DMS114 treated with DMSO at 0.1 percent for 48 hours (cell line): ENCODE results near the gene L3MBTL3.

Experiments used
- DNase-seq: peaks from one replicate; lab custom pipeline; 2025; ENCODE audit not compliant: unreplicated experiment; lab: John Stamatoyannopoulos, UW

The L3MBTL3 gene

DNA sequence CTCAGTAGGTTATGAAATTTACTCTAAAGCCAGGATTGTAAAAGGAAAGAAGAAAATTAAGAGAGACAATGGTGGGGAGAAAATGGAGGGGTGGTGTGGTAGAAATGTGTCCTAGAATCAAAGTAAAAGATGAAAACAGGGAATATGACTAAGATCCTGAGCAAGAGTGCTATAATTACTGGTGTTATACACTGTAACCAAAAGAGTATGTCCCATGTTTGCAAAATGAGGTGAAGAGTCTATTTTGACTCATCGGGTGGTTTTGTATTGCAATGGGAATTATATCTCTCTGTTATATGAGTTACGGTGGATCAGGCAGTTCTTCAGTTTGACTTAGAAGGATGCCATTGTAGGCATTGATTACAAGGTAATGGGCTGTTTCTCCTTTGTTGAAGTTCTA is 8.5 kb downstream of the L3MBTL3 start:
- DNase-seq, result no peak

DNA sequence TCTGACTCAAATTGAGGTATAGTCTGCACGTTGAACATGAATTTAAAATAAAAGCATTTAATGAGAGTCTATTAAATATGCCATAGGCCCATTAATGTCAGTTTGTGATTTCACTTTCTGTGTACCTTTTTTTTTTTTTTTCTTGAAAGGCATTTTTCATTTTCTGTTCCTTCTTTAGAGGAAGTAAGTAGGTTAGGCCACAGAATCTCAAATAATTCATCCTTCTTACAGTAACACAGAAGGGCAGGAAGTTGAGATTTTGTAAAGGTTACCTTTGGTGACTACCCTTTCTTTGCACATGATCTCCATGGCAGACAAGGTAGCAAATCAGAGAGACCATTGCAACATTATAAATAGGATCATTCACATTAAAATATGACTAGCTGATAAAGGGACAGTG is 9.6 kb downstream of the L3MBTL3 start:
- no peak for DNase-seq

DNA sequence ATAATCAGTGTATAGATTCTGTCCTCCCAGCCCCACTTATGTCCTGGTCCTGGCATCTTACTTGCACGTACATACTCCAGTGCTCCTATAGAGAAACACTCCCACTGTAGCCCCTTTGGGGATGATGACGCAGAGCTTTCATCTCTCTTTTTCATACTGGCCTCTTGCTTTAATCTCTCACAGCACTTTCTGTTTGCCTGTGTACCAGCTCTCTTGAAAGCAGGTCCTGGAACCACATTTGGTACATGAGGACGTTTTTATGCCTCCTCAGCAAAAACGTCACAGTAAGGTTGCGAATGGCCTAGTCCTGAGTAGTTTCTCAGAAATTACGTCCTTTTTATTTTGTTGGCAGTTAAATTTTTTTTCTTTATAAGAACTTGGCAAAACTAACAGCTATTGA is 10.8 kb downstream of the L3MBTL3 start:
- DNase-seq, result no peak

DNA sequence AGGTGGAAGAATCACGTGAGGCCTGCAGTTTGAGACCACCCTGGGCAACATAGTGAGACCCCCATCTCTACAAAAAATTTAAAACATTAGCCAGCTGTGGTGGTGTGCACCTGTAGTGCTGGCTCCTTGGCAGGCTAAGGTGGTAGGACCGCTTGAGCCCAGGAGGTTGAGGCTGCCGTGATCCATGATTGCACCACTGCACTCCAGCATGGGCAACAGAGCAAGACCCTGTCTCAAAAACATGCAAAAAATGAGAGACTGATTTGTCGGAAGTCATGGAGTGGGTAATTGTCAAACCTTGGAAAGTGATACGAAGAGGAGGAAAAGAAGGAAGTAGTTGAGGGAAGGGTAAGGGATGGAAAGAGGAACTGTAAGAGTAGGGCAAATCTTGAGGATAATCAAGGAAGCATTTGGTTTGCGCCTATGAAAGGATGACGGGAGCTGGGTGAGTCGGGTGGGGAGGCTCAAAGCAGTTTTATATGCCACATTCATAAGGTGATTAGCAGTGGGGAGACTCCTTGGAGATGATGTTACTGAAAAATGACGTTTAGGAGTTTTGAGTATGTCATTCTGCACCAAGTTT is 14.5 kb downstream of the L3MBTL3 start:
- DNase-seq, result no peak

DNA sequence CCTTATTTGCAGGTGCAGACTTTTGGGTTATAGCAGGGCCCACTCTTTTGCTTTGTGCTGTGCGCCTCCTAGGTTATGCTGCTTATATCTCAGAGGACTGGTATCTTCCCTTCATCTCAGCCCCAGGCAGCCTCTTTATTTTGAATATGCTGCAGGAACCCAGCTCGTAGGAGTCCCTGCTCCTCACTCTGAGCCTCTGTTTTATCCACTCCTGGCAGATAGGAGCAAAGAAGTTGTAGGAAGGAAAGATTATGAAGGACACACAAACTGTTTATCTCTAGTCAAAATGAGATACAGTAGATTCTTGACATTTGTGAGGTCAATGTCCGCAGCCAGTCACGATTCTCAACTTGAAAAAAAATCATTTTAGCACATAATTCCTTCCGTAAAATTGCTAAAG is 15.6 kb downstream of the L3MBTL3 start:
- no peak for DNase-seq

DNA sequence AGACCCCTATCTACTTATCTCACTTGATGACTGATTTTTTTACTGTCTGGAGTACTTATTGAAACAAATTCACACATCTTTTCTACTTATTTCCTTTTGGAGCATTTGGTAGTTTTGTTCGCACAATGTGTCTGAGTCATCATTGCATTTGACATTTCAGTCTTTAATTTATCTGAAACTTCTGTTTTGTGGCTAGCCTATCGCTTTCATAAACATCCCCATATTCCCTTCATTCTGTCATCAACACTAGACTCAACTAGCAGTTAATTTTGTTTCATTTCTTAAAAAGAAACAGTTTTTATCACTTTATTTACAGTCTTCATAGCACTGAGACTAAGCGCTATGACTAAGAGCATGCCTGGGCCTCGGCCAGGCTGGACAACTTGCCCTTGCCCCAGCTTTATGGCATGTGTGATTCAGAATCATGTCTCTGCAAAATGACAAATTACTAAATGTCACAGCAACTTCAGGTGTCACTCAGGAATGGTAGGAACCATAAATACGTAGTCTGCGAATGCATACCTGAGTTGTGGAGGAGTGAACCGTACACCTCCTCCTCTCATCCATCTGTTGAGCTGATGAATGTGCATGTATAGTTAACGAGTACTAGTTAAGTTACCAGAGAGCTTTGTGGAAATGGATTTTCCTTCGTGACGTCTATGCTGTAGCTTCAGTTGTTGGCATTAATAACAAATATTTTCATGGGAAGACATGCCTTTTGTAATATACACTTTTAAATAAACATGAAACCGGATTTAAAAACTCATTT is 16.2 kb downstream of the L3MBTL3 start:
- no peak for DNase-seq

DNA sequence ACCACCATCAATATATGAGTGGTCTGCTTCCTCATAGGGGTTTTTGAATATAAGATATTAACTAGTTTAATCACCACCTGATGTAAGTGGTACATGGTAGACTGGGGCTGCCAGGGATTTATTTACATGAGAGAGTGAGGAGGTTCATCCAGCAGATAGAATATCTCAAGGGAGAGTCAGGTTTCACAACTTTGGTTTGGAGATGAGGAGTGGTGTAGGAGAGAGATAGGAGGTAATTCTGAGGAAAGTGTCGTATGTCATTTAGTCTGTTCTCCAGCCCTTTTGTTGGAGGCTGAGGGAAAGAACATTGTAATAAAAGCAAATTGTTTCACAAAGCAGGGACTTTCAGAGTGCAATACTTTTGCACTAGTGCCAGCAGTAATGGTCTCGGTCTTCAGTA is 16.8 kb downstream of the L3MBTL3 start:
- DNase-seq, result no peak

DNA sequence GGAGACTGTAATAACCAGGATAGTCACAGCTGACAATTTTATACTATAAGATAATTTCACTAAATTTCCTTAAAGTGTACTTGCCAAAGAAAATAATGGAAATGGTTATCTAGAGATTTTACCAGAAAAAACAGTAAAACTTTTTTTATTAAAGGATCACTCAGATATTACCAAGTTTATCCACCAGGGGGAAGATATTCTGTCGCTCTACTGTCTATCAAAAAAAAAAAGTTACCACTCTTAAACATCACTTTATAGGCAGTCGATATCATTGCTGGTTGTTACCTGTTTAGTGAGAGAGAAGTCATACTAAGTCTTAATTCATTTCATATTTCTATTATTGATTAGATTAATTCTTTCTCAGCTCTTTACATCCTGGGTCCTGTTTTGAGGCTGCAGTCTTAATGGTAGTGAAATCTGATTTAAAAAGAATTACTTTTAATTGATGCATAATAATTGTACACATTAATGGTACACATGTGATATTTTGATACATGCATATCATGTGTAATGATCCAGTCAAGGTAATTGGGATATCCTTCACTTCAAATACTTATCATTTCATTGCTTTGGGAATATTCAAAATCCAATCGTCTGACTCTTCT is 18.9 kb downstream of the L3MBTL3 start:
- DNase-seq, result peak; percentile 3

DNA sequence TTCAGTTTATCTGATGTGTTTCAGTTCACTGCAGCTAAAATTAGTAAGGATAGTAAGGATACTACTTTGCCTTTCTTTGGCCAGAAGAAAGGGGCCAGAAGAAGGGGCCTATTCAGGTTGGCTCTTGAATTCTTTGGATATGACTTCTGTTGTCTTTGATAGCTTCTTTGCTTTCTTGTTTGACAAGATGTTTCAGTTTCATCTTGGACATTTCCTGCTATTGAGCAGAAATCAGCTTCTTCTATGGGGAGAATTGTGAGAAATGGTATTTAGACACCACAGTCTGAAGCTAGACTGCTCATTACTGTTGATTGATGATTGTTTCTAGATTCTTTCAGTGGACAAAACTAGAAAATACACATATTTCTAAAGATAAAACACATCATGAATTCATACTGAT is 23.2 kb downstream of the L3MBTL3 start:
- DNase-seq, result no peak

DNA sequence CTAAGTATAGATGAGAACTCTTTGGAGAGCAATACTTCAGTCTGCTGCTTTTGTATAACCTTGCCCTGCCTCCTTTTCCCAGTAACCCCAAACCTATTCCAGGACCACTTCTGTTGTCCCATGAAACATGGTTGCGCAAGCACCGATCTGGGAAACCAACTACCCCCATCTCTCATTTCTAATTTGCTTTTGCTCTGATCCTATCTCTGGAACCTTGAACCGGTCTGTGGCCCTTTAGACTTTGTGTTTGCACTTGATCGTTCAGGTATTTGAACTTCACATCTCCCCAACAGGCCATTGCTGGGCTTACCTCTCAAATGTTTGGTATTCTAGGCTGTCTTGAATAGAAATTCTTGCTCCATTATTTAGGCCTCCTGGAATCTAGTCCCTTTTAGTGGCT is 25.0 kb downstream of the L3MBTL3 start:
- no peak for DNase-seq

DNA sequence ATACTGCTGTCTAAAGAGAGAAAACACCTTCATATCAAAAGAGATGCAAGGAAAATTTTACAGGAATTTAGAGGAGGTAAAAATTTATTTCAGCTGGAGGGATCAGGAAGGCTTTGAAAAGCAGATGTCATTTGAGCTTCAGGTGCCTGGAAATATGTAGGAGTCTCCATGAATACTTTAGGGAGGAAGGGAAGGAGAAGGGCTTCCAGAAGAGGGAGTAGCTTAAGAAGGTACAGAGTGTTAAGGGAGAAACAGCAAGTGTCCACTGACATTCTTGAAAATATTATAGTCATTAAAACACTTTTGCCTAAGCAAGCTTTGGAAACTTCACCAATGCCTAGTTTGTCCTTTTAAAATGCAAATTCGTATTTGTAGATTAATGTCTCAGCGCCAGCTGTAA is 27.2 kb downstream of the L3MBTL3 start:
- DNase-seq, result no peak

DNA sequence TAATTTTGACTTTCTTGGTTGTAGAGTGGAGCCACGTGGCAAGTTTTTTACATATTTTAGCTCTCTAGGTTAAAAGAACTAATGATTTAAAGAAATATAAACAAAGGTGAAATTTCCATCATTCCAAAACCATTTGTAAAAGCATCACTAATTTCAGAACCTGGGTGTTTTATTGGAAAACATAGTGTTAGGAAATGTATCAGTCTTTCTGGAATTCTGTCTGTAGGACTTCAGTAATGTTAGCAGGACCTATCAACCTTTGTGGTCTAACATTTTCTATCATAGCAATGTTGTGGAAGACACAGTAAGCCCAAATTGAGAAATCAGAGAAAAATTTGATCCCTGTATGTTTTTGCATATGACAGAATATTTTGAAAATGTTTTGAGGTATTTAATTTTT is 28.3 kb downstream of the L3MBTL3 start:
- no peak for DNase-seq

DNA sequence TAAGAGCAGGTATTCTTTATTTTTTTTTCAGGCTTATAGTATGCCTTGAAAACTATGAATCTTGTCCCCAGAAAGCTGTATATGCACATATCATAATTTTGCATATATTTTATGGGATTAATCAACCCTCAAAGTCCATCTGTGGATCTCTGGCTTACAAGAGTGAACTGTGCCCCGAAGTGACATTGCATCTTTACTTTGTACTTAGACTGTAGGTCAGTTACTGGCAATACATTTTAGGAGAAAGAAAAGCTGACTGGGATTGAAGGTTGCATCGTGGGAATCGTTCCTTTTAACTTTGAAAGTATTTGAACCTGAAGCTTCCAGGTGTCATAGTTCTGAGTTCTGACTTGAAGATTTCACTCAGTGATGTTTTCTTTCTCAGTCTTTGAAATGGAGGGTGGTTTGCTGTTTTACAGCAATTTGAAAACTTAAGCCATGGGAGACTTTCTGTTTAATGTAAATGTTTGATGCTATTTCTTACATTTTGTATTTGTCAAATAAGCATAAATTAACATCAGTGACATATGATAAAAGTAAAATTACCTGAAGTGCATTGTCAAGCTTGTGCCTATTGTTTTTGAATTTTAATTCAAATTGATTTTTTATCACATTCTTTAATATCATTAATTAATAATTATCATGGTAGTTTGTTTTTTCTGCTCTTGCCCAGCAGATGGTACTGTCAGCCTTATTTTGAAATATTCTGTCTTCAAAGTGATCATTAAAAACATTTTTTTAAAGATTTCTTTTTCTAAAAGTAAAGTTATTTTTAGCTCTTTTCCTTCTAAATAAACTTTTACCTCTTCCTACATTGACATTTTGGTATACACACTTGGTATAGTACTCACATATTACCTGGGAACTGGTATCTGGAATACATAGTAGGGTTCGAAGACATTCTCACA is 29.0 kb downstream of the L3MBTL3 start:
- no peak for DNase-seq

DNA sequence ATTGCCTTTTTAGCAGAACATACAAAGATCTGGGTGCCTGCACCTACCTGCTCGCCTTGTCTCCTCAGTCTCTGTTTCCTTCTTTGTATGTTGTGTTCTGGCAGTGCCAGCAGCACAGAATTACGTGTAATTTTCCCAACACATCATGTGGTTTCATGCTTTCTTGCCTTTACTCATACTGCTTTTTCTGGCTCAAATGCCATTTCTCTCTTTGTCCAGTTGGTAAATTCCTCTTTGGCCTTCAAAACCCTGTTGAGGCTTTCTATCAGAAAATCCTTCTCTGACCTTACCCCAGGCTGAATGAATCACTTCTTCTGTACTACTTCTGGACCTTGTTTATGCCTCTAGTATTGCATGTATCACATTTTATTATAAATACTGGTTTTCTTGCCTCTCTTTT is 31.8 kb downstream of the L3MBTL3 start:
- no peak for DNase-seq

DNA sequence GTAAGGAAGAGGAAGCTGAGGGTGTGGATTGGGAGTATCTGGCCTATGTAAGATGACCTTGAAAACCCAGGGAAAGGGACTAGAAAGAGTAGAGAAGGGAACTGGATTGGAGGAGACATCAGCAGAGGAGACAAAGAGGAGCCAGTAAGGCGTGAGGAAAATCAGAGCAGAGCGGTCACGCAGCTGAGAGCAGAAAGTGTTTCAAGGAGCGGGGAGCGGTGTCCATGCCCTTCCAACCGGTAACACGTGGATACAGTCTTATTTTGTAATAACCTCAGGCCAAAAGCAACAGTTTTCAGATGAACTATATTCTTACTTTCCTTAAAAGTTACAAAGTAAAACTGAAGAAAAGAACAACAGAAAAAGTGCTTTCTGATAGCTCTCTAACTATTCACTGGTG is 36.3 kb downstream of the L3MBTL3 start:
- no peak for DNase-seq

DNA sequence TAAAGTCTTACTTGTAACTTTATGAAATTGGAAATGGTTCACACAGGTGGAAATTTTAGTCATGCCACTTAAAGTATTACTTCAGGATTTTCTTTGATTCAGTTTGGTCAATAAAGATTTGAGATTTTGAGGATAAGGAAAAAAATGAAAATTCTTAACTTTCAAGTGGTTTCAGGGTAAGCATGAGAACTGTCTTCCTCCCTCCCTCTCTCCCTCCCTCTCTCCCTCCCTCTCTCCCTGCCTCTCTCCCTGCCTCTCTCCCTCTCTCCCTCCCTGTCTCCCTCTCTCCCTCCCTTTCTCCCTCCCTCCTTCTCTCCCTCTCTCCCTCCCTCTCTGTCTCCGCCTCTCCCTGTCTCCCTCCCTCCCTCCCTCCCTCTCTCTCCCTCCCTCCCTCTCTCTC is 36.9 kb downstream of the L3MBTL3 start:
- DNase-seq, result no peak

DNA sequence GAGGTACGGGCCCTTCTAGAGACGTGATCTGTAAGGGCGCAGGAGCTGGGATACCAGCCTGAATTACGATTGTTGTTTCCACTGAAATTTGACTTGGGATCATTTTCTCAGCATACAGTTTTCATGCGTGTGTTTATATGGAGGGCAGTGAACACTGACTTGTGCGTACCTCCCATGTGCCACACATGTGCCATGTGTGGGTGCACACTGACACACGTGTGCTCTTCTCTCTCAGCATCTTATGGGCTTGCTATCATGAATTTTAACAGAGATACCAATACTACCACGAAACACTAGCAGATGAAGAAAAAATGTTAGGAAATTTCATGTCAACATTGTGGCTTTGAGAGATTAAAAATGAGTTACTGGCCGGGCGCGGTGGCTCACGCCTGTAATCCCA is 39.1 kb downstream of the L3MBTL3 start:
- DNase-seq, result no peak

DNA sequence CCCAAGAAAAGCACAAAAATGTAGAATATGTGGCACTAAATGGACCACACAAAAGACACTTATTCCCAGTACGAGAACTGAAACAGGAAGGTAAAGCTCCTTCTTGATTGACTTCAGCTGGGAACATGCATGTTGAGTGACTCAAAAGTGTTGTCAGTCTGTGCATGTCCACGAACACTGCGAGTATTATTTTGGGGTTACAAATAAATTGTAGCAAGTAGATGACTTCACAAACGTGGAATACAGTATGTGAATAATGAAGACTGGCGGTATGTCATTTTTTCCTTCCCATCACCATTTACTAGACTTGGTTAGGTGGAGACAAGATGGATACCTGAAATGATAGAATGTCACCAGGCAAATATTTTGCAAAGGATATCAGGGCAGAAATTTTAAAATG is 45.4 kb downstream of the L3MBTL3 start:
- DNase-seq, result no peak

DNA sequence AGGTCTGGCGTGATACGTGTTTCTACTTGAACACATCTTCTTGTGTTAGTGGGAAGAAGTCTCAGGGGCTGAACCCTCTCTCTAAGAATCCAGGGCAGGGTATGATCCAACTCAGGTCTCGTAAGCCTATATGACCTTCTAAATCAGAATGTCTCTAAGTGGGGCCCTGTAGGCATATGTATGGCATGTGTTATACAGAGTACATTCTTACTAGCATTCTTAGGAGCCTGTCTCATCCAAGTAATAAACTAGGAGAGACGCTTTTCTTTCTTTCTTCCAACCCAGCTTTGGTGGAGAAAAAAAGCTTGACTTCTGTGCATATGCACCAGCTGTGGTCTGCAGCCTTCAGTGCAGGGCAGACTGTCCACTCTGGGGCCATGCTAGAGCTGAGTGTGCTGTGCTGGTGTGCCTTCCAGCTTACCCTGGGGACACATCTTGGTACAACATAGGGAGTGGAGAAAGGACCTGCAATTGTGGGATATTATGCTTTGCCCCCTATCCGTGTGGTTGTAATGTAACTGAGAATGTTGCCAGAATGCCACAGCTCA is 47.3 kb downstream of the L3MBTL3 start:
- no peak for DNase-seq

DNA sequence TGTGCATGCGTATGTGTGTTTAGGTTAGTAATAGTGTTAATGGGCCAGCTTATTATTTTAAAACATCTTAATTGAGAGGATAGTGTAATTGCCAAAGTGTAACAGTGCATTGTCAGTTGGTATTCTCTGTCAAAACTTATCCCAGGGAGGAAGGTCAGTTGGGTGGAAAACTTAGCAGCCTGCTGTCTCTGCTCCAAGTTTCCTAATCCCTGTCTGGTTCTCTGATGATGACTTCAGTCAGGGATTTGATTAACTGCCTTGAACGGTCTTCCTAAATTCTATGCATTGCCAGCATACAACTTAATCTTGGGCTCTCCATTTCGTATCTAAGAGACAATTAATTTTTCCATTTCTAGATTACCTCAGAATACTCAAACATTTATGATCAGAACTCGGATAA is 51.1 kb downstream of the L3MBTL3 start:
- no peak for DNase-seq

DNA sequence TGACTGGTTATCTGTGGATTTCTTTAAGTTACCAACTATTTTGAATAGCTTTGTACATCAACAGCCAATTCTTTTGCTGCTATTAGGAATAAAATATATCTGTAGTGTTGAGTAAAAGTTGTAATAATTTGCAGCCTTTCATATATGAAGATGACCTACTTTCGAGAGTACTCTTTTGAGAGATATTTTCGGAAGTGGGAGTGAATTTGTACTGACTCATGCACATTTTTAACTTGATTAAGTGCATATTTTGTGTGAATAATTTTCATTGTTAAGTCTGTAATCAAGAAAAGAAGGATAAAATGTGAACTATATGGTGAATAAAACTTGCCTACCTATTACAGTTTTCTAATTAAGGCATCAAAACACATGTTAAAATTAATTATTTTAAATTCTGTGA is 51.9 kb downstream of the L3MBTL3 start:
- DNase-seq, result no peak
